GM15510 (cell line): ENCODE results near the gene BOK.

Source experiments
- POLR2A ChIP-seq: IDR thresholded peaks from 3 replicates; pipeline ENCODE4 v1.6.1; 2011; ENCODE audit warnings: borderline replicate concordance; ENCODE audit not compliant: insufficient read length; ENCODE audit errors: extremely low read depth

The BOK gene

DNA sequence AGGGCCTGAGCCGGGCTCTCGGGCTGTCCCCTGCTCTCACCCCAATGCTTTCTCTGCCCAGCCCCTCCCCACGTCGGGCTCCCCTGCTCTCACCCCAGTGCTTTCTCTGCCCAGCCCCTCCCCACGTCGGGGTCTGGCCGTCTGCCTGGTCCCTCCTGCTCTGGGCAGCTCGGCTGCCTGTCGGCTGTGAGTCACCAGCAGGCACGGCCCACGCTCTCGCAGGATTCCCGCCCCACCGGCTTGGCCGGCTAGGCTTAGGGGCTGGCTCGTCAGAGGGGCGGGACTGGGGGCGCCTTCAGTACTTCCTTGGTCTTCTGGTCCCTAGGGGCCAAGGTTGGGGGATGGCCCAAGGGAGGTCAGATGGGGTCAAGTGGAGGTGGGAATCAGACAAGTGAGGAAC is 3.3 kb downstream of the BOK start:
- TF ChIP-seq POLR2A, result no peak

DNA sequence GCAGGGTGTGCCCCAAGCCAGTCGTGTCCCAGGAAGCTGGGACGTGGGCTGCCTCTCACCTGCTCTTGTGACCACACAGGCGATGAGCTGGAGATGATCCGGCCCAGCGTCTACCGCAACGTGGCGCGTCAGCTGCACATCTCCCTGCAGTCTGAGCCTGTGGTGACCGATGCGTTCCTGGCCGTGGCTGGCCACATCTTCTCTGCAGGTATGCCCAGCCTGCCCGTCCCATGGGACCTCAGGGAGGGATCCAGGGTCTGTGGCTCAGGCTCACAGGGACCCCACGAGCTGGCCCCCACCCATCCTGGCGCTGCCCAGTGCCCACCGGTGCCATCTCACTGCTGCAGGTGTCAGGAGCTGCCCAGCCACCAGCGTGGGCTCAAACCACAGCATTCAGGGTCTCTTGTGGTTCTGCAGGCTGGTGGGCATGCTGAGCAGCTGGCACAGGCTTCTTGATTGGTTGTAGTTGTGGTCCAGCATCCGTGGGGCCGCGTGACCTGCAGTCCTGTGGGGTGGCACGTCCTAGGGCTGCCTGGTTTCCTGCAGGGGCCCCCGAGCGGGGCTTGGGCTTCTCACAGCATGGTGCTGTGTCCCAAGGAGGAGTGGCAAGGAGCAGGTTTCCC is 3.8 kb downstream of the BOK start:
- TF ChIP-seq POLR2A, result no peak

DNA sequence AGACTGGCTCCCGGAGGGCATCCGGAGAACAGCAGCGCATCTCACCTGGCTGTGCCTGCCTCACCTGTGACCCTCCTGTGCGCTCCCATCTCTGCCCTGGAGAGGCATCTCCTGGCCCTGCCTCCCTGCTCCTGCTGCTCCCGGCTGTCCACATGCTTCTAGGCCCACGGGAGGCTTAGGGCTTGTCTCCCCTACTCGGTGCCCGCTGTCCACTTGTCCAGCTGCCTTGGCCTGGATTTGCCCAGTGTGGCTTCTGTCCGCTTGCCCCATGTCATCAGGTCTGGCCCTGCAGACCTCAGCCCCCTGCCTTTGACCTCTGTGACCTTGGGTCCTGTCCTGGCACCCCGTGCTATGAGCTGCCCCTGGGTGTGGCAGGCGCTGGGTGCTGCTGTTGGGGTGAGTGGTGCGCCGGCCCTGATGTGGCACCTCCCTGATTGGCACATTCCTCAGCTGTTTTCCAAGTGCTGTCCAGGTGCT is 4.5 kb downstream of the BOK start:
- no peak for TF ChIP-seq POLR2A

DNA sequence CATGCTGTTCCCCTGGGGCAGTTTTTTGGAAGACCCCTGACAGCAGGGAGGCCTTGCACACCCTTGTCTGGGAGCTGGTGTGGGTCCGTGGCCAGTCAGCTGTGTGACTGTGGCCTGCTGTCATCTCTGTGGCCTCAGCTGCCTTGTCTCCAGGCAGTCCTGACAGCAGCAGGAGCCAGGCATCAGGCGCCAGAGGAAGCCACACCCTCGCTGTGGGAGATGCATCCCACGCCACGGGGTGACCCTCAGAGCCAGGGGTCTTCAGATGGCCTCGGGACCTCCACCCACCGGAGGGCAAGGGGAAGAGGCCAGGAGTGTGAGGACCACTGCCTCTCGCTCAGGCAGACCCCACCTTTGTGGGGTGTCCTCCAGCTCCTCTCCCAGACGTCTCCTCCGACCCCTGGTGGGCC is 5.0 kb downstream of the BOK start:
- no peak for TF ChIP-seq POLR2A

DNA sequence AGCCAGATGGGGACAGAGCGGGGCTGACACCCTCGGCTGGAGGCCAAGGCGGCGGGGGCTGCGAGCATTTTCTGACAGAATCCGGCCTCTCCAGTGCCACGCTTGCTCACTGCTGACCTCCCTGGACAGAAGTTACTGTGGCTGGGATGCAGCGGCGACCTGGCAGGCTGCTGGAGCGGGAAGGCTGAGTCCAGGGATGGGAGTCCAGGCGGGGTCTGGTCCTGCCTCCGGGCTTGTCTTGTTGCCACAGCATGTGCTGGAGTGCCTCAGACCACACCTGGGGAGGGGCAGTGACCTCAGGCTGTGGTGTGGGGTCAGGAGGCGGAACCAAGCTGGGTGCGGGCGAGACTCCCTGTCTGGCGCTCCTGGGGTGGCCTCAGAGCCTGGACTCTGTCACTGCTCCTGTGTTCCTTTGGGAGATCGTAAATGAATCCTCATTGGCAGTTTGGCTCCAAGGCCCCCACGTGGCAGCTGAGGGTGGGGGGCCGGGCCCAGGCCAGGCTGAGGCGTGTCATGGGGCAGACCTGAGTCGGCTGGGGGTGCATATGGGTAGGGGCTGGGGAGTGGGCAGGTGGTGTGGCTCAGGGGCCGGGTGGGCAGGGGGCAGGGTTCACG is 5.5 kb downstream of the BOK start:
- TF ChIP-seq POLR2A, result no peak

DNA sequence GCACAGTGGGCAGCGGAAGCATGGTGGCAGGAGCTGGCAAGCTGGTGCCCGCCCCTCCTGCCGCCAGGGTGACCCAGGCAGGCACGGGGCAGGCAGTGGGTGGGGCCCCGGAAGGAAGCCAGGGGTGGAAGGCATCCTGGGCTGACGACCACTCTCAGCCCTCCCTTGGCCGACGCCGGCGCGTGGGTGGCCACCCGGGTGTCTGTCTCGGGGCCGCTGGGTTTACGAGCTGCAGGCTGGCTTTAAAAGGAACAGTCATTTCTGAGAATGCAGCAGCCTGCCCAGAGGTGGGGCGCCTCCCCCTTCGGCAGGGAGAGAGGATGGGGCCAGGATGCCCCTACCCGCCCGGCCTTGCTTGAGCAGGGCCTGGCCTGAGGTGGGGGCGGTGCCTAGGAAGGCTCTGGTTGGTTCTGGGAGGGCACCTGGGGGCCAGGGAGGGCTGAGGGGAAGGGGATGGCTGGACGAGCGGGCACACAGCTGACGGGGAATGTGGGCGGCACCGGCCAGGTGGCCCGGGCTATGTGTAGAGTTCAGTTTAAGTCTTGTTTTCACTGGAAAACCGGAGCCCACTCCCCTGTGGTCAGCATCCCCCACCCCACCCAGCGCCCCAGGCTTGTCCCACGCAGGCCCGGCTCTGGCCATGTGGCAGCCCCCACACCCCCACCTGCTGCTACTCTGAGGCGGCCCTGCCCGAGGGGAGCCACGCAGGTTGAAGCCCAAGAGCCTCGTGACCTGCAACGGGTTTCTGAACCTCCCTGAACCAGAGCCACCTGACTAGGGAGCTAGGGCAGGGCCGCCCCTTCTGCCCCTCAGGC is 6.3 kb downstream of the BOK start:
- no peak for TF ChIP-seq POLR2A

DNA sequence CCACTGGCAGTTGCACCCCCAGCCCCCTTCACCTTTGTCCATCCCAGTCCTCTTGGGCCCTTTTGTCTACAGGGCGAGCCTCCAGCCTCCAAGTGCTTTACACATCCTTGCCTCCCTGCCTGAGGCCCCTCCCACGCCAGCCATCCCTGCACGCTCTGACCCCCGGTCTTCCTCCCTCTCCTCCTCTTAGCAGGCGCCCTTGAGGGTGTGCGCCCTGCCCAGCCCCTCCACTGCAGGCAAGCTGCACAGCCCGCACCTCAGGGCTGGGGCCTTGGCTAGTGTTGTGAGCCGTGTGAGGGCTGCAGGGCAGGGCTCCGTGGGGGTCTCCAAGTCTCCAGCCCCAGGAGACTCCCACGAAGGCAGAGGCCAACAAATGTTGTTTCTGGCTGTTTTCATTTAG is 6.9 kb downstream of the BOK start:
- TF ChIP-seq POLR2A, result no peak

DNA sequence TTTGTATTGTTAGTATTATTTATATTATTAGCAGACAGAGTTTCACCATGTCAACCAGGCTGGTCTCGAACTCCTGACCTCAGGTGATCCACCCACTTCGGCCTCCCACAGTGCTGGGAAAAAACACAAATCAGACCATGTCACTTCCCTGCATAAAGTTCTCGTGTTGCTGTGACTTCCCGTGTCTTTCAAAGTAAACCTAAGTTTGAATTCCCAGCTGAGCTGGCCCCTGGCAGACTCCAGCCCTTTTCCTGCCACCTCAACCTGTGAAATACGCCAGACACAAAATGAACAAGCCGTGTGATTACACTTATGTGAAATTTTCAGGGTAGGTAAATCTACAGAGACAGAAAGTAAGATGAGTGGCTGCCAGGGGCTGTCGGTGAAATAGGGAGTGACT is 7.9 kb downstream of the BOK start:
- no peak for TF ChIP-seq POLR2A

DNA sequence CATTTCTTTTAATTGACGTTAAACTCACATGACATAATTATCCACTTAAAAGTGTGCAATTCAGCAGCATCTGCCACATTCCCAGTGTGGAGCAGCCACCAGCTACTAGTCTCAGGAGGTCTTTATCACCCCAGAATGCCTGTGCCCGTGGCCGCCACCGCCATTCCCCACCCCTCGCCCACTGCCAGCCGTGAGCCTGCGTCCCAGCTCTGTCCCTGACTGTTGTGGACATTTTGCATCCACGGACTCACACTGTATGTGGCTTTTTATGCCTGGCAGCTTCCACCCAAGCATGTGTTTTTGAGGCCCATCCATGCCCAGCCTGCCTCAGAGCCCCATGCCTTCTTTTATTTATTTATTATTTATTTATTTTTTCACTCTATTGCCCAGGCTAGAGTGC is 9.2 kb downstream of the BOK start:
- TF ChIP-seq POLR2A, result no peak

DNA sequence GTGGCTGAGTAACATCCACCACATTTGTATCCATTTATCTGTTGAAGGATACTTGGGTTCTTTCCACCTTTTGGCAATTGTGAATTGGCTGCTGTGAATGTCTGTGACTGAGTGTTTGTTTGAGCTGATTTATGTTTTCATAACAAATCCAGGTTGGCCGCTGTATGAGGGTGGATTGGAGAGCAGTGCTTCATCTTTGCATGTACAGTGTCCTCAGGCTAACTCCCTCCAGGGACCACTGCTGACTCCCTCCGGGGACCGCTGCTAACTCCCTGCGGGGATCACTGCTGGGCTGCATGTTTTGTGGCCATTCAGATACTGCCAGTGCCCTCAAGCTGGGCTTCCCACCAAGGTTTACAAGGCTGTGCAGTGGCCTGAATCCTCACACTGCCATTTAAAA is 10.2 kb downstream of the BOK start:
- no peak for TF ChIP-seq POLR2A

DNA sequence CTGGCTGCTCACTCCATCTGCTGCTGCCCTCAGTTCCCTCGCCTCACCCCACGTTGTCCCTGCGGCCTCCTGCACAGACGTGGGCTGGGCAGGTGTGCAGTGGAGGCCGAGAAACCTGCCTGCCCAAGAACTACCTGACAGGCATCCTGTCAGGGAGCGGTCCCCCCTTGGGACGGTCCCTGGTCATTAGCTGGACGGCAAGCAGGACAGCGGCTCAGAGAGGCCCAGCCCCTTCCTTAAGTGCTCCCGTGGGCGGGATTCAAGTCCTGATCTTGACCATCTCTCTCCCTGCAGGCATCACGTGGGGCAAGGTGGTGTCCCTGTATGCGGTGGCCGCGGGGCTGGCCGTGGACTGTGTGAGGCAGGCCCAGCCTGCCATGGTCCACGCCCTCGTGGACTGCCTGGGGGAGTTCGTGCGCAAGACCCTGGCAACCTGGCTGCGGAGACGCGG is 11.3 kb downstream of the BOK start:
- no peak for TF ChIP-seq POLR2A

DNA sequence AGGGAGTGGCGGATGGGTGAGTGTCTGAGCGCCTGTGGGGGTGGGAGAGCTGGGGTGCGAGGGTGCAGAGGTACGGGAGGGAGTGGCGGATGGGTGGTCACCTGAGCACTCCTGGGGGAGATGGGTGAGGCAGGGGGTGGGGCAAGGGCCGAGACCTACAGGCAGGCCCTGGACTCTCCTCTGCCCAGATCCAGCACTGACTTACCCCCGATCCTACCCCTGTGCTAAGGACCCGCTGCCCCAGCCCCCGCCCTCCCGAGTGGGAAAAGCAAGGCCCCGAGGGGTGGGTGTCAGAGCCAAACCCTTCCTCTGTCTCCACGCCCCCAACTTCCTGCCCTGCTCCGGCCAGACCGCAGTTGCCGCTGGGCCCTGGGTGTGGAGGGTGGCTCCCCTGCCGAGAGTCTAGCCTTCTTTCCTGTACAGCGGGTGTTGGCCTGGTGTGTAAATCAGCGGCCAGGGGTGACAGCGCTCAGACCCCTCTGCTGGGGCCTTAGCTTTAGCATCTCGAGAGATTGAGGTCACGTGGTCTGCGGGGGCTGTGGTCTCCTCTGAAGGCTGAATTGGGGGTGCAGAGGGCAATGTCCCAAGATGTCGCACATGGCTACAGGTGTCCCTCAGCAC is 12.5 kb downstream of the BOK start:
- TF ChIP-seq POLR2A, result no peak

DNA sequence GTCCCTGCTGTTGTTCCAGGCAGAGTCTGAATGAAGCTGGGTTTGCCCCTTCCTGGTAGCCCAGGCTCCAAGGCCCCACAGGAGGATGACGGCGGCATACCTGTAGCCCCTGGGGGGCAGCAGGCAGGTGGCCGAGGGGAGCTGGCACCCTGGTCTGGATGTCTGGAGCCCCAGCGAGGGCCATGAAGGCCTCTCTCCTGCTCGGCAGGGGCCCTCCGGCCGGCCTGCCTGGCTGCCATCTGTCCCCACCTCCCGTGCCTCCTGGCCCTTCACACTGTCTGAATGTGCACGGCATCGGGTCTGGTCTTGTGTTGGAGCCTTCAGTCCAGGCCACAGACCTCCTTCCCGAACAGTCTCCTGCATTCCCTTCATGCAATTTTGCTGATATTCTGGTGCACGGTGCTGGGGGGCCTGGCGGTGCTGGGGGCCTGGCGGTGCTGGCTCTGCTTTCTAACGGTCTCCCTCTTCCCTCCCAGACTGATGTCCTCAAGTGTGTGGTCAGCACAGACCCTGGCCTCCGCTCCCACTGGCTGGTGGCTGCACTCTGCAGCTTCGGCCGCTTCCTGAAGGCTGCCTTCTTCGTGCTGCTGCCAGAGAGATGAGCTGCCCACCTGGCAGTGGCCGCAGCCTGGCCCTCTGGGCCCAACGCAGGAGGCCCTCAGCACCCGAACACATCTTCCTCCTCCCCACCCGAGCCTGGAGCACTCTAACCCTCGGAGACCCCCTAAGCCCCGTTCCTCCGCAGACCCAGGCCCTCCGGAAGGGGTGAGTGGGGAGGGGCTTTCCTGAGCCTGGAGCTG is 13.5 kb downstream of the BOK start:
- TF ChIP-seq POLR2A, result no peak

DNA sequence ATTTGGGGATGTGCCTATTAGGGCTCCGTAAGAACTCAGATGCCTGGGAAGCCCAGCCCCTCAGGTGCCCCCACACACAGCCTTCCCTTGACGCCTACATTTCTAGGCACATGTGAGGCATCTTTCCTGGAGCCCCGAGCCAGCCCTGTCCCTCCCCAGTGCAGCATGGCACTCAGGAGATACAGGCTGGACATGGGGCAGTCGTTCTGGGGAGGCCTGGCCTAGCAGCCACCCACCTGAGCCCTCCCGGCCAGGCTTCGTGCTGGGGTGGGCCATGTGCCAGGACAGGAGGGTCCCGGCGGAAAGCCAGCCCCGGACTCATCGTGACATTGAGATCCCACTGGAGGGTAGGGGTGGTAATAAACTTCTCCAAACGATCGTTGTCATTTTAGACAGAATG is 15.2 kb downstream of the BOK start:
- no peak for TF ChIP-seq POLR2A
